Colonic mucosa (tissue), 4 donors: Measurements from ENCODE around the gene HNRNPM. TPM values are rescaled to one million over a fixed set of nuclear protein-coding genes. Genes with fewer than 3 reads are reported as not detected.

Source experiments
- DNase-seq: peaks from one replicate; pipeline ENCODE4 v3.0.0-alpha.2; 2020
- H3K27ac ChIP-seq: fragments of 200-600 bp; one replicate; pipeline ENCODE4 v1.8.0; 2021
- H3K27me3 ChIP-seq: fragments of 200-600 bp; one replicate; pipeline ENCODE4 v1.8.0; 2021
- H3K36me3 ChIP-seq: fragments of 200-600 bp; one replicate; pipeline ENCODE4 v1.8.0; 2021
- H3K4me1 ChIP-seq: fragments of 200-600 bp; one replicate; pipeline ENCODE4 v1.8.0; 2021; ENCODE audit warnings: mild to moderate bottlenecking
- H3K4me3 ChIP-seq: fragments of 200-600 bp; one replicate; pipeline ENCODE4 v1.8.0; 2021
- H3K9ac ChIP-seq, 2 donors: one replicate each; pipeline ENCODE4 v1.7.0; 2013; ENCODE audit warnings: control low read depth in 2 of 2, low read depth in 2 of 2, low read length in 2 of 2
- H3K9me3 ChIP-seq: fragments of 200-600 bp; one replicate; pipeline ENCODE4 v1.8.0; 2021
- intact Hi-C: fragments of 100-400 bp; cut with DNase I; formaldehyde crosslinking; loops from one replicate; pipeline ENCODE4 v1.14.1; 2022
- total RNA-seq, 2 donors: library from RNA; stranded (reverse); fragmentation: NEBNext Ultra II Directional in 1 of 2; extraction: Animal tissue kit (Norgen Biotek cat#: 25700) in 1 of 2; gene quantifications; one replicate each; pipeline ENCODE4 v1.2.1, GENCODE V29; 2021
- TF ChIP-seq, protein P1 (sequence below): fragments of 200-600 bp; IDR thresholded peaks from one replicate; pipeline ENCODE4 v1.8.0; 2022; ENCODE audit warnings: antibody characterized with exemption, mild to moderate bottlenecking
- donor health status: healthy.
- donor health status: DM: no; HTN: no; CAD: no.
- donor health status: DM: no; HTN: no; CAD: no.

HNRNPM gene
- 100 to 1,000 TPM; 122 to 339 TPM for total RNA-seq

GRCh38 chr19:8444677-8445487, at the start of gene HNRNPM:
TSS of gene HNRNPM (plus strand) at chr19:8444975. CDS start at chr19:8444999, 24 bp downstream.
- Histone ChIP-seq H3K36me3 (no peaks in the 10 kb centered on the region), H3K4me3 (peak within 1 kb of the TSS; percentile 100), H3K4me1 (peaks cover 7% of the 10 kb centered on the region), H3K9me3 (no peaks in the 10 kb centered on the region), H3K27ac (peak within 1 kb of the TSS; percentile 97), H3K27me3 (no peaks in the 10 kb centered on the region), H3K9ac (peak within 1 kb of the TSS; percentile 93 to 100)
- TF ChIP-seq, protein P1, sequence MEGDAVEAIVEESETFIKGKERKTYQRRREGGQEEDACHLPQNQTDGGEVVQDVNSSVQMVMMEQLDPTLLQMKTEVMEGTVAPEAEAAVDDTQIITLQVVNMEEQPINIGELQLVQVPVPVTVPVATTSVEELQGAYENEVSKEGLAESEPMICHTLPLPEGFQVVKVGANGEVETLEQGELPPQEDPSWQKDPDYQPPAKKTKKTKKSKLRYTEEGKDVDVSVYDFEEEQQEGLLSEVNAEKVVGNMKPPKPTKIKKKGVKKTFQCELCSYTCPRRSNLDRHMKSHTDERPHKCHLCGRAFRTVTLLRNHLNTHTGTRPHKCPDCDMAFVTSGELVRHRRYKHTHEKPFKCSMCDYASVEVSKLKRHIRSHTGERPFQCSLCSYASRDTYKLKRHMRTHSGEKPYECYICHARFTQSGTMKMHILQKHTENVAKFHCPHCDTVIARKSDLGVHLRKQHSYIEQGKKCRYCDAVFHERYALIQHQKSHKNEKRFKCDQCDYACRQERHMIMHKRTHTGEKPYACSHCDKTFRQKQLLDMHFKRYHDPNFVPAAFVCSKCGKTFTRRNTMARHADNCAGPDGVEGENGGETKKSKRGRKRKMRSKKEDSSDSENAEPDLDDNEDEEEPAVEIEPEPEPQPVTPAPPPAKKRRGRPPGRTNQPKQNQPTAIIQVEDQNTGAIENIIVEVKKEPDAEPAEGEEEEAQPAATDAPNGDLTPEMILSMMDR, result no peak
- DNase-seq, result peak; percentile 100
- intact Hi-C loops, result no loop called here

- H3K9me3 ChIP-seq, result no peaks in the 10 kb centered on the region
- no peak overlapping the region for H3K4me3 ChIP-seq
- H3K27me3 ChIP-seq, result no peaks in the 10 kb centered on the region
- no peak for DNase-seq
- H3K36me3 ChIP-seq, result no peaks in the 10 kb centered on the region
- intact Hi-C loops, result loop anchor here (5.0 kb wide), 1 partner anchor 43 kb away; no protein-coding TSS in a partner anchor
- no peak overlapping the region for H3K27ac ChIP-seq
- peaks cover 14% of the 10 kb centered on the region for H3K4me1 ChIP-seq
- H3K9ac ChIP-seq, result peak overlapping the region in 1 of 2 donors; percentile 2
- TF ChIP-seq, protein P1, result no peak
Measured at GRCh38 chr19:8395621-8396082, 49.1 kb upstream of the HNRNPM start.

DNA sequence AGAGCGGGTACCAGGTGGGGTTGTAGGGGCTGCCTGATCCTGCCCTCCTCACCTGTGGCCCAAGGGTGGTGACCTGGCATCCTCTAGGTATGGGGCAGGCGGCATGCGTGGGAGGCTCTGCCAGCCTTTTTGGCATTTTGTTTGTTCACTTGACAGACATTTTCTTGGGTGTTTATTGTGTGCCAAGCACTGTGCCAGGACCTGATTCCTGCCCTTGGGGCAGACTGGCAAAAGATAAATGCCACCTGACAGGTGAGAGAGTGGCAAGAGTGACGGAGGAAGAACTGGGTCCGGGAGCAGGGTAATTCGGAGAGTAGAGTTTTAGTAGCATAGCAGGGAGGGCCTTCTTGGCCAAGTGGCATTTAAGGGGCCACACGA, 48.6 kb upstream of the HNRNPM start:
- no peak overlapping the region for H3K27ac ChIP-seq
- no peak for DNase-seq

GRCh38 chr19:8396563-8397203, 48.1 kb upstream of the HNRNPM start:
- H3K4me1 ChIP-seq, result peaks cover 5% of the 10 kb centered on the region
- H3K27ac ChIP-seq, result no peak overlapping the region
- intact Hi-C loops, result loop anchor here (5.0 kb wide), 1 partner anchor 44 kb away; no protein-coding TSS in a partner anchor

More for the DNA sequence above, 48.6 kb upstream of the HNRNPM start:
- intact Hi-C loops, result loop anchor here (5.0 kb wide), 1 partner anchor 44 kb away; no protein-coding TSS in a partner anchor
- no peak overlapping the region for H3K9ac ChIP-seq
- peaks cover 10% of the 10 kb centered on the region for H3K4me1 ChIP-seq
- H3K27me3 ChIP-seq, result no peaks in the 10 kb centered on the region
- H3K9me3 ChIP-seq, result no peaks in the 10 kb centered on the region
- no peak overlapping the region for H3K4me3 ChIP-seq
- TF ChIP-seq, protein P1, result no peak
- no peaks in the 10 kb centered on the region for H3K36me3 ChIP-seq

GRCh38 chr19:8397271-8397670, 47.5 kb upstream of the HNRNPM start:
- H3K27ac ChIP-seq, result no peak overlapping the region
- H3K27me3 ChIP-seq, result no peaks in the 10 kb centered on the region
- H3K4me1 ChIP-seq, result no peaks in the 10 kb centered on the region
- DNase-seq, result no peak
- intact Hi-C loops, result loop anchor here (5.0 kb wide), 1 partner anchor 45 kb away; no protein-coding TSS in a partner anchor
- H3K4me3 ChIP-seq, result no peak overlapping the region
- no peaks in the 10 kb centered on the region for H3K9me3 ChIP-seq
- TF ChIP-seq, protein P1, result no peak
- no peak overlapping the region for H3K9ac ChIP-seq
- peaks cover 6% of the 10 kb centered on the region for H3K36me3 ChIP-seq

More at GRCh38 chr19:8396563-8397203, 48.1 kb upstream of the HNRNPM start:
- no peaks in the 10 kb centered on the region for H3K27me3 ChIP-seq
- no peaks in the 10 kb centered on the region for H3K9me3 ChIP-seq
- DNase-seq, result peak; percentile 62
- H3K4me3 ChIP-seq, result no peak overlapping the region
- TF ChIP-seq, protein P1, result no peak
- no peak overlapping the region for H3K9ac ChIP-seq
- H3K36me3 ChIP-seq, result no peaks in the 10 kb centered on the region
